BLaER1 treated with 17β-estradiol and CSF1 and Interleukin-3, amounts not matched to agents 10 nM and 100 nM (cell line): Measurements from ENCODE around the gene NGLY1.

ENCODE experiments used
- H3K27ac ChIP-seq, 11 experiments: shearing (Covaris generic); formaldehyde crosslinking; 2 replicates each; pipeline ENCODE4 v1.8.1; 2022
- H3K27me3 ChIP-seq, 11 experiments: shearing (Covaris generic); formaldehyde crosslinking; 2 replicates each; pipeline ENCODE4 v1.8.1; 2022
- H3K36me3 ChIP-seq, 11 experiments: shearing (Covaris generic); formaldehyde crosslinking; 2 replicates each; pipeline ENCODE4 v1.8.1; 2022
- H3K4me1 ChIP-seq, 10 experiments: shearing (Covaris generic); formaldehyde crosslinking; 2 replicates each; pipeline ENCODE4 v1.8.1; 2022
- H3K4me2 ChIP-seq, 11 experiments: shearing (Covaris generic); formaldehyde crosslinking; 2 replicates each; pipeline ENCODE4 v1.8.1; 2022
- H3K4me3 ChIP-seq, 10 experiments: shearing (Covaris generic); formaldehyde crosslinking; 2 replicates each; pipeline ENCODE4 v1.8.1; 2022
- H3K9ac ChIP-seq, 11 experiments: shearing (Covaris generic); formaldehyde crosslinking; 2 replicates each; pipeline ENCODE4 v1.8.1; 2022
- H3K9me3 ChIP-seq, 11 experiments: shearing (Covaris generic); formaldehyde crosslinking; replicated peaks in 1 of 11; 2 replicates each; pipeline ENCODE4 v1.8.1; 2022
- H4K20me1 ChIP-seq, 11 experiments: shearing (Covaris generic); formaldehyde crosslinking; 2 replicates each; pipeline ENCODE4 v1.8.1; 2022
- Cebpa-rat ChIP-seq, 11 experiments: shearing (Covaris generic); IDR thresholded peaks; 2 replicates each; pipeline ENCODE4 v1.8.1; 2022

The NGLY1 gene

GRCh38 chr3:25747033-25747432 is 36.2 kb downstream of the NGLY1 start:
- Histone ChIP-seq H3K27me3 (no peaks in the 10 kb centered on the region), H3K36me3 (peaks cover 89 to 100% (median 99%) of the 10 kb centered on the region in 11 experiments), H3K4me2 (no peak overlapping the region), H3K9ac (no peak overlapping the region), H4K20me1 (peaks cover 0 to 8% (median 0%) of the 10 kb centered on the region in 11 experiments; a peak in 2 of 22 replicates), H3K27ac (no peak overlapping the region), H3K9me3 (peaks cover 0 to 34% (median 23%) of the 10 kb centered on the region in 11 experiments; a peak in 13 of 22 replicates), H3K4me3 (no peak overlapping the region), H3K4me1 (peaks cover 0 to 23% (median 0%) of the 10 kb centered on the region in 10 experiments; a peak in 9 of 20 replicates)
- TF ChIP-seq Cebpa-rat (IDR thresholded peaks at IDR 0.05): no peak

- Histone ChIP-seq H3K4me3 (no peak overlapping the region), H3K27ac (no peak overlapping the region), H3K4me2 (no peak overlapping the region), H3K4me1 (peaks cover 0 to 15% (median 0%) of the 10 kb centered on the region in 10 experiments; a peak in 8 of 20 replicates), H3K36me3 (peaks cover 75 to 100% (median 91%) of the 10 kb centered on the region in 11 experiments), H4K20me1 (peaks cover 0 to 8% (median 0%) of the 10 kb centered on the region in 11 experiments; a peak in 2 of 22 replicates), H3K9ac (no peak overlapping the region), H3K9me3 (peaks cover 0 to 14% (median 3%) of the 10 kb centered on the region in 11 experiments; a peak in 11 of 22 replicates), H3K27me3 (no peaks in the 10 kb centered on the region)
- no peak for TF ChIP-seq Cebpa-rat (IDR thresholded peaks at IDR 0.05)
These were observed 38.8 kb downstream of the NGLY1 start for GRCh38 chr3:25744470-25744869.

- no peak overlapping the region for H3K9ac ChIP-seq
- peaks cover 72 to 97% (median 89%) of the 10 kb centered on the region in 11 experiments for H3K36me3 ChIP-seq
- H3K4me3 ChIP-seq: no peak overlapping the region
- no peak overlapping the region for H3K4me2 ChIP-seq
- H3K27ac ChIP-seq: no peak overlapping the region
- no peaks in the 10 kb centered on the region; a peak in 1 of 22 replicates for H4K20me1 ChIP-seq
- H3K4me1 ChIP-seq: no peaks in the 10 kb centered on the region
- H3K27me3 ChIP-seq: no peaks in the 10 kb centered on the region
- no peak for TF ChIP-seq Cebpa-rat (IDR thresholded peaks at IDR 0.05)
- no peaks in the 10 kb centered on the region for H3K9me3 ChIP-seq
These were observed 55.1 kb downstream of the NGLY1 start for GRCh38 chr3:25728101-25728500.

GRCh38 chr3:25727316-25727715 is 55.9 kb downstream of the NGLY1 start:
- peaks cover 66 to 96% (median 88%) of the 10 kb centered on the region in 11 experiments for H3K36me3 ChIP-seq
- no peak overlapping the region for H3K4me2 ChIP-seq
- no peaks in the 10 kb centered on the region for H3K27me3 ChIP-seq
- TF ChIP-seq Cebpa-rat (IDR thresholded peaks at IDR 0.05): no peak
- H3K4me1 ChIP-seq: no peaks in the 10 kb centered on the region
- no peak overlapping the region for H3K9ac ChIP-seq
- H3K4me3 ChIP-seq: no peak overlapping the region
- H3K27ac ChIP-seq: no peak overlapping the region
- H3K9me3 ChIP-seq: no peaks in the 10 kb centered on the region
- no peaks in the 10 kb centered on the region; a peak in 1 of 22 replicates for H4K20me1 ChIP-seq

- TF ChIP-seq Cebpa-rat (IDR thresholded peaks at IDR 0.05): no peak
- no peaks in the 10 kb centered on the region for H3K4me1 ChIP-seq
- no peak overlapping the region for H3K9ac ChIP-seq
- H4K20me1 ChIP-seq: no peaks in the 10 kb centered on the region; a peak in 1 of 22 replicates
- H3K9me3 ChIP-seq: no peaks in the 10 kb centered on the region
- H3K36me3 ChIP-seq: peaks cover 50 to 96% (median 77%) of the 10 kb centered on the region in 11 experiments
- no peak overlapping the region for H3K4me3 ChIP-seq
- H3K4me2 ChIP-seq: no peak overlapping the region
- H3K27me3 ChIP-seq: no peaks in the 10 kb centered on the region
- no peak overlapping the region for H3K27ac ChIP-seq
These were observed 57.4 kb downstream of the NGLY1 start for GRCh38 chr3:25725810-25726209.

DNA sequence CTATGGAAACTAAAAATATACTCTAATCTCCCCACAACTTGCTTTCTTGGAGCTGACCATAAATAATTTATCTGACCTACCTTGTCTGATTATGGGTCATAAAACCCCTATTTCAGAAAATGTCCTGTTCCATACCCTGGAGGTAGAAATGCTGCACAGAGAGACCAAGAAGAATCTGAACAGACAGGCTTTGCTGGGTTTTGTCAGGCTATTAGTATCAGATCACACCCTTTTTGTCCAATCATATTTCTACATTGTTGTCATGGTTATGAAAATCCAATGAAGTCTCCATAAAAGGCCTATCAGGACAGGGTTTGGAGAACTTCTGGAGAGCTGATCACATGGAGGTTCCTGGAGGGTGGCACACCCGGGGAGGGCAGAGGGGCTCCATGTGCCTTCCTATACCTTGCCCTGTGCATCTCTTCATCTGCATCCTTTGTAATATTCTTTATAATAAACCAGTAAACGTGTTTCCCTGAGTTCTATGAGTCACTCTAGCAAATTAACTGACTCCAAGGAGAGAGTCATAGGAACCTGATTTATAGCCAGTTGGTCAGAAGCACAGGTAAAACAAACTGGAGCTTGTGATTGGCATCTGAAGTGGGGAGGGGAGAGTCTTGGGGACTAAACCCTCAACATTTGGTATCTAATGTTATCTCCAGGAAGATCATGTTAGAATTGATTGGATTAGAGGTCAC is 58.1 kb downstream of the NGLY1 start:
- H3K4me2 ChIP-seq: no peak overlapping the region
- TF ChIP-seq Cebpa-rat (IDR thresholded peaks at IDR 0.05): no peak
- no peak overlapping the region for H3K9ac ChIP-seq
- H3K27me3 ChIP-seq: no peaks in the 10 kb centered on the region
- H3K27ac ChIP-seq: no peak overlapping the region
- no peaks in the 10 kb centered on the region for H3K4me1 ChIP-seq
- H3K9me3 ChIP-seq: no peaks in the 10 kb centered on the region
- H3K36me3 ChIP-seq: peaks cover 47 to 96% (median 77%) of the 10 kb centered on the region in 11 experiments
- no peaks in the 10 kb centered on the region for H4K20me1 ChIP-seq
- H3K4me3 ChIP-seq: no peak overlapping the region

- no peaks in the 10 kb centered on the region for H3K4me1 ChIP-seq
- no peak for TF ChIP-seq Cebpa-rat (IDR thresholded peaks at IDR 0.05)
- H3K4me3 ChIP-seq: no peak overlapping the region
- H3K9me3 ChIP-seq: no peaks in the 10 kb centered on the region
- H3K36me3 ChIP-seq: peaks cover 46 to 96% (median 74%) of the 10 kb centered on the region in 11 experiments
- H4K20me1 ChIP-seq: no peaks in the 10 kb centered on the region
- H3K9ac ChIP-seq: no peak overlapping the region
- no peaks in the 10 kb centered on the region for H3K27me3 ChIP-seq
- no peak overlapping the region for H3K4me2 ChIP-seq
- H3K27ac ChIP-seq: no peak overlapping the region
These were observed 59.4 kb downstream of the NGLY1 start for GRCh38 chr3:25723802-25724201.

DNA sequence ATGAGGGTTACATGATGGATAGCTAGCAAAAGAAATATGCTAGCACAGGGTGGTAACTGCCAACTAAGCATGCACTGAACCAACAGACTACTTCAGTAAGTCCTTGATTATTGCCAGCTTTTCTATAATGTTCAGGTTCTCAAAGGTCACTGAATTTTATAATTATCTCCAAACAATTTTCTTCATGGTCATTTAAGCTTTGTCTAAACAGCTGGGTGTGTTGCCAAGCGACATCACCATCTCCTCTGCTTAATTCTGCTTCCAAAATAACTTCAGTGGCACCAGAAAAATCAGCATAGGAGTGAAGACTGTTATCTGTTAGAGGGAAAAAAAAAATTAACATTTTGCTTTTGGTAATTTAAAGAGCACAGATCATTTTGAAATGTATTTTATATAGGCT is 63.9 kb downstream of the NGLY1 start:
- Histone ChIP-seq H3K4me3 (no peak overlapping the region), H3K4me1 (no peaks in the 10 kb centered on the region), H3K9ac (no peak overlapping the region), H3K4me2 (no peak overlapping the region), H4K20me1 (no peaks in the 10 kb centered on the region), H3K27me3 (no peaks in the 10 kb centered on the region), H3K9me3 (peaks cover 7 to 24% (median 19%) of the 10 kb centered on the region in 11 experiments; a peak in 19 of 22 replicates), H3K27ac (no peak overlapping the region), H3K36me3 (peaks cover 21 to 79% (median 54%) of the 10 kb centered on the region in 11 experiments)
- TF ChIP-seq Cebpa-rat (IDR thresholded peaks at IDR 0.05): no peak

- no peak overlapping the region for H3K27ac ChIP-seq
- H3K4me2 ChIP-seq: no peak overlapping the region
- peaks cover 14 to 25% (median 21%) of the 10 kb centered on the region in 11 experiments; a peak in 21 of 22 replicates for H3K36me3 ChIP-seq
- no peaks in the 10 kb centered on the region for H3K27me3 ChIP-seq
- peaks cover 7 to 27% (median 19%) of the 10 kb centered on the region in 11 experiments; a peak in 19 of 22 replicates for H3K9me3 ChIP-seq
- H3K4me1 ChIP-seq: no peaks in the 10 kb centered on the region
- TF ChIP-seq Cebpa-rat (IDR thresholded peaks at IDR 0.05): no peak
- no peak overlapping the region for H3K4me3 ChIP-seq
- no peaks in the 10 kb centered on the region for H4K20me1 ChIP-seq
- no peak overlapping the region for H3K9ac ChIP-seq
These were observed 69.8 kb downstream of the NGLY1 start for GRCh38 chr3:25713341-25713985.
